GM23248 (cell line): ENCODE results near the gene PYGB. TPM values are rescaled to one million over a fixed set of nuclear protein-coding genes. Genes with fewer than 3 reads are reported as not detected.

Experiments used
- DNase-seq: peaks from one replicate; pipeline ENCODE4 v3.0.0-alpha.2; 2015
- H2AFZ ChIP-seq: fragments of 200-600 bp; sonication (generic); 2 replicates; pipeline ENCODE4 v1.6.1; 2016; ENCODE audit warnings: antibody characterized with exemption
- H3F3A ChIP-seq: fragments of 200-600 bp; sonication (generic); 2 replicates; pipeline ENCODE4 v1.6.1; 2016; ENCODE audit warnings: mild to moderate bottlenecking, antibody characterized with exemption, mixed run types; ENCODE audit not compliant: insufficient read depth
- H3K27ac ChIP-seq: fragments of 200-600 bp; sonication (generic); 2 replicates; pipeline ENCODE4 v1.5.1; 2016; ENCODE audit warnings: mild to moderate bottlenecking
- H3K27me3 ChIP-seq: fragments of 200-600 bp; sonication (generic); replicated peaks from 2 replicates; pipeline ENCODE4 v1.6.1; 2016; ENCODE audit warnings: mild to moderate bottlenecking; ENCODE audit not compliant: insufficient read depth
- H3K36me3 ChIP-seq: fragments of 200-600 bp; sonication (generic); 2 replicates; pipeline ENCODE4 v1.6.1; 2016; ENCODE audit warnings: low read depth, mild to moderate bottlenecking
- H3K4me1 ChIP-seq: fragments of 200-600 bp; sonication (generic); 2 replicates; pipeline ENCODE4 v1.6.1; 2016; ENCODE audit warnings: mild to moderate bottlenecking; ENCODE audit not compliant: insufficient read depth
- H3K4me2 ChIP-seq: fragments of 200-600 bp; sonication (generic); one replicate; pipeline ENCODE4 v1.6.1; 2016; ENCODE audit warnings: mild to moderate bottlenecking; ENCODE audit not compliant: unreplicated experiment
- H3K4me3 ChIP-seq: fragments of 200-600 bp; sonication (generic); 2 replicates; pipeline ENCODE4 v1.5.1; 2016; ENCODE audit warnings: mild to moderate bottlenecking
- H3K79me2 ChIP-seq: fragments of 200-600 bp; sonication (generic); 2 replicates; pipeline ENCODE4 v1.6.1; 2016; ENCODE audit warnings: mild to moderate bottlenecking; ENCODE audit not compliant: insufficient read depth
- H3K9ac ChIP-seq: fragments of 200-600 bp; sonication (generic); 2 replicates; pipeline ENCODE4 v1.6.1; 2016; ENCODE audit warnings: mild to moderate bottlenecking
- H3K9me2 ChIP-seq: fragments of 200-600 bp; sonication (generic); 2 replicates; pipeline ENCODE4 v1.6.1; 2016; ENCODE audit warnings: mixed run types, mild to moderate bottlenecking, moderate library complexity; ENCODE audit not compliant: insufficient read depth
- H3K9me3 ChIP-seq: fragments of 200-600 bp; sonication (generic); one replicate; pipeline ENCODE4 v1.6.1; 2017; ENCODE audit warnings: low read depth
- H4K20me1 ChIP-seq: fragments of 200-600 bp; sonication (generic); 2 replicates; pipeline ENCODE4 v1.6.0; 2016; ENCODE audit not compliant: insufficient read depth
- EZH2 ChIP-seq: fragments of 200-600 bp; sonication (generic); IDR thresholded peaks from 2 replicates; pipeline ENCODE4 v1.6.1; 2018; ENCODE audit warnings: antibody characterized with exemption, mild to moderate bottlenecking; ENCODE audit not compliant: insufficient read depth, poor library complexity, severe bottlenecking
- EZH2phosphoT487 ChIP-seq: fragments of 200-600 bp; sonication (generic); IDR thresholded peaks from 2 replicates; pipeline ENCODE4 v1.6.1; 2018; ENCODE audit warnings: antibody characterized with exemption, moderate library complexity, mild to moderate bottlenecking, low read depth; ENCODE audit not compliant: insufficient read depth
- WGBS, 2 experiments: methylation state at CpG; one replicate each; pipeline ENCODE4 v1.1.6; 2015 to 2017; ENCODE audit warnings: low lambda C conversion rate in 2 of 2, low coverage in 1 of 2; ENCODE audit errors: missing lambda C conversion rate in 2 of 2; 5-methylcytosine and 5-hydroxymethylcytosine counted together
- in situ Hi-C: fragments of 300-500 bp; cut with MboI; formaldehyde crosslinking; loops from 2 replicates; pipeline ENCODE4 v1.15.0; 2020
- polyA plus RNA-seq: library from polyadenylated mRNA; unstranded; fragments of >200 nt; fragmentation: Nextera tagmentation; extraction: Ambion mirVana; gene quantifications from 2 replicates; pipeline ENCODE4 v1.2.1, GENCODE V29; 2016
- total RNA-seq: library from RNA; depleted of rRNA; stranded (reverse); fragments of >200 nt; shearing (Covaris generic); gene quantifications from 2 replicates; pipeline ENCODE4 v1.2.3, GENCODE V29; 2014

Gene PYGB
- total and polyA plus RNA-seq, 2 experiments from 2014 or later, result 74.1 to 116 TPM

DNA sequence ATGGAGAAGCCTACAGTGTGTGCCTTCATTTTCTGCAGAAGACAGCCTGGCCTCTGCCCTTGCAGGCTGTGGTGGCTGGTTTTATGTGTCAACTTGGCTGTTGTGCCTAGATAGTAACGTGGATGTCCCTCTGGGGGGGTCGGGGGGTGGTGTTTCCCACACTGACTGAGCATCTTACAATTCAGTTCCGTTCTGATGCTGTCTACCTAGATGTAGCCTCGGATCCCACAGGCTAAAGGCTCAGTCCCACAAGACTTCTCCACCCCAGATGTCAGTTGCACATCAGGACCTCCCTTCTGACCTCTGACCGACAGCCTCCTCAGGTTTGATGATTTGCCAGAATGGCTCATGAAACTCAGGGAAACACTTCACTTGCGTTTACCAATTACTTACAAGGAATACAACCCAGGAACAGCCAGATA lies 4.4 kb downstream of the PYGB start:
- H3K9ac ChIP-seq, result no peak overlapping the region
- peaks cover 4% of the 10 kb centered on the region; the same call in 1 of the 2 replicates for H3K36me3 ChIP-seq
- peaks cover 29% of the 10 kb centered on the region for H3K4me1 ChIP-seq
- no peak overlapping the region for H3K27ac ChIP-seq
- H3K9me3 ChIP-seq, result no peaks in the 10 kb centered on the region
- H3K27me3 ChIP-seq, result no peaks in the 10 kb centered on the region
- H3K4me3 ChIP-seq, result no peak overlapping the region
- TF ChIP-seq EZH2 (no peak), EZH2phosphoT487 (no peak)
- 85 to 89% methylated on average over 6 of the region's 6 CpGs for WGBS, 2 experiments
- H3K4me2 ChIP-seq, result no peak overlapping the region
- no peaks in the 10 kb centered on the region for H4K20me1 ChIP-seq
- no peaks in the 10 kb centered on the region for H3K9me2 ChIP-seq
- peaks cover 9% of the 10 kb centered on the region for H3F3A ChIP-seq
- H2AFZ ChIP-seq, result no peak overlapping the region
- DNase-seq, result no peak
- in situ Hi-C loops, result no loop called here
- H3K79me2 ChIP-seq, result peaks cover 88% of the 10 kb centered on the region

DNA sequence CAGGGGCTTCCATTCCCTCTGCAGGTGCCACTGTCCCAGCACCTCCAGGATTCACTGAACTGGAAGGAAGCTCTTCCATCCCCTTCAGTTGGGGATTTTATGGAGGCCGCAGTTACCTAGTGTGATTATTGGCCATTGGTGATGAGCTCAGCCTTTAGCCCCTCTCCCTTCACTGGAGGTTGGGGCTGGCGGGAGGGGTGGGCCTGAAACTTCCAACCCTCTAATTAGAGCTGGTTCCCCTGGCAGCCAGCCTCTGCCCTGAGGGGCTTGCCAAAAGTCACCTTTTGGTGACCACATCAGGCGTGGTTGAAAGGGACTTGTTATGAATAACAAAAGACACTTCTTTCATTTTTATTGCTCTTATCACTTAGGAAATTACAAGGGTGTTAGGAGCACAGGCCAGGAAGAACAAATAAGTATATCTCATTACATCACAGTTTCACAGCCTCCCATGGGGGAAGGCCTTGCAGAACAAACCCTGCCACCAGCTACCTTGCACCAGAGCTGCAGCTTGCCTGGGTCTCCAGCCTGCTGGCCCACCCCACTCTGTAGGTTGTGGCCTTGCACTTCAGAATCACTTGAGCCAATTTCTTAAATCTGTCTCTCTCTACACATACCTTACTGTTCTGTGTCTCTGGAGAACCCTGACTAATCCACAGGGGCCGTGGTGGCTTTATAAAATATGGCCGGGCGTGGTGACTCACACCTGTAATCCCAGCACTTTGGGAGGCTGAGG lies 5.0 kb downstream of the PYGB start:
- H3K79me2 ChIP-seq, result peaks cover 94% of the 10 kb centered on the region
- no peak for DNase-seq
- H3K9ac ChIP-seq, result no peak overlapping the region
- peaks cover 9% of the 10 kb centered on the region for H3F3A ChIP-seq
- H4K20me1 ChIP-seq, result no peaks in the 10 kb centered on the region
- H3K9me3 ChIP-seq, result no peaks in the 10 kb centered on the region
- in situ Hi-C loops, result no loop called here
- H3K9me2 ChIP-seq, result no peaks in the 10 kb centered on the region
- no peak overlapping the region for H3K4me2 ChIP-seq
- H2AFZ ChIP-seq, result no peak overlapping the region
- H3K27me3 ChIP-seq, result no peaks in the 10 kb centered on the region
- H3K4me1 ChIP-seq, result peaks cover 29% of the 10 kb centered on the region
- TF ChIP-seq EZH2 (no peak), EZH2phosphoT487 (no peak)
- no peak overlapping the region for H3K27ac ChIP-seq
- H3K36me3 ChIP-seq, result peaks cover 4% of the 10 kb centered on the region; the same call in 1 of the 2 replicates
- H3K4me3 ChIP-seq, result no peak overlapping the region
- WGBS, 2 experiments, result 88 to 94% methylated on average over 6 of the region's 6 CpGs

DNA sequence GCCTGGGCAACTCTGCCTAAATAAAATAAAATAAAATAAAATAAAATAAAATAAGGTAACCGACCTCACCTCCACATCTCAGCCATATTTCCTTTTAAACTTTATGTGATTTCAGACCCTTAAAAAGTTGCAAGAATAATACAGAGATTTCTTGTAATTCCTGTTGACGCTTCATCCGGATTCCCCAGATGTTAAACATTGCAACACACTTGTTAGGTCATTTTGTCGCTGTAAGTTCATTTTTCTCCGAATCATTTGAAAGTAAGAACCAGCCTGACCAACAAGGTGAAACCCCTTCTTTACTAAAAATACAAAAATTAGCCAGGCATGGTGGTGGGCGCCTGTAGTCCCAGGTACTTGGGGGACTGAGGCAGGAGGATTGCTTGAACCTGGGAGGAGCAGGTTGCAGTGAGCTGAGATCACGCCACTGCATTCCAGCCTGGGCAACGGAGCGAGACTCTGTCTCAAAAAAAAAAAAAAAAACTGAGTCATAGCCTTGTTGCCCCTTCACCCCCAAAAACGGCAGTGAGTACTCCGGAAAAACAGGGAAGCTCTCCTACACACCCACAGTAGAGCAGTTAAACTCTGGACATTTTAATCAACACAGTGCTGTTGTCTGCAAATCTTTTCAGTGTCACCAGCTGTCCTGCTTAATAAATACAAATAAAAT lies 5.9 kb downstream of the PYGB start:
- H3K79me2 ChIP-seq, result peaks cover 100% of the 10 kb centered on the region
- in situ Hi-C loops, result no loop called here
- H3K9ac ChIP-seq, result no peak overlapping the region
- H2AFZ ChIP-seq, result no peak overlapping the region
- peaks cover 29% of the 10 kb centered on the region for H3K4me1 ChIP-seq
- H3K27ac ChIP-seq, result no peak overlapping the region
- WGBS, 2 experiments, result 93 to 95% methylated on average over 11 of the region's 11 CpGs
- no peaks in the 10 kb centered on the region for H3K9me2 ChIP-seq
- peaks cover 7% of the 10 kb centered on the region for H3F3A ChIP-seq
- DNase-seq, result no peak
- H3K36me3 ChIP-seq, result peaks cover 4% of the 10 kb centered on the region; the same call in 1 of the 2 replicates
- TF ChIP-seq EZH2phosphoT487, result no peak
- TF ChIP-seq EZH2, result no peak
- no peaks in the 10 kb centered on the region for H3K9me3 ChIP-seq
- no peak overlapping the region for H3K4me2 ChIP-seq
- H3K4me3 ChIP-seq, result no peak overlapping the region
- H4K20me1 ChIP-seq, result no peaks in the 10 kb centered on the region
- H3K27me3 ChIP-seq, result no peaks in the 10 kb centered on the region

DNA sequence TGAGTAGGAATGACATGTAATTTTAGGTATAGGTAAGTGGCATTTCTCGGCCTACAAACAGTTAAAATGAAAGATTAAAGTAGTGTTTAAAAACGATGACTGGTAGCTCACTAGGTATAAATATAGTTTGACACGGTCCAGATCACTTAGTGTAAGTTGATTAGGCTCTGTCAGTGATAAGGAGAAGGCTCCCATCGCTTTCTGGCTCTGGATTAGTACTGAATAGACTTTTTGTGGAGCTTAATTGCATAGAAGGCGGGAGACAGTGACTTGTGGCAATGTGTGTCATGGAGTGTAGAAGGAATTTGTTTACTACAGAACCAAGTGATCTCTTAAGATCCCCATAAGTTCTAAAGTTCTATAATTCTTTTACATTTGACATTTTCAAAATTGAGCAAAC lies 6.7 kb downstream of the PYGB start:
- H3K27me3 ChIP-seq, result no peaks in the 10 kb centered on the region
- H3F3A ChIP-seq, result no peaks in the 10 kb centered on the region
- no peak overlapping the region for H2AFZ ChIP-seq
- no peak overlapping the region for H3K27ac ChIP-seq
- H3K4me2 ChIP-seq, result no peak overlapping the region
- H3K79me2 ChIP-seq, result peaks cover 100% of the 10 kb centered on the region
- H3K4me1 ChIP-seq, result peaks cover 26% of the 10 kb centered on the region
- H3K9ac ChIP-seq, result no peak overlapping the region
- DNase-seq, result no peak
- H3K36me3 ChIP-seq, result peaks cover 4% of the 10 kb centered on the region; the same call in 1 of the 2 replicates
- no peaks in the 10 kb centered on the region for H3K9me3 ChIP-seq
- in situ Hi-C loops, result no loop called here
- H3K4me3 ChIP-seq, result no peak overlapping the region
- no peaks in the 10 kb centered on the region for H4K20me1 ChIP-seq
- 70 to 75% methylated on average over 5 of the region's 5 CpGs for WGBS, 2 experiments
- H3K9me2 ChIP-seq, result no peaks in the 10 kb centered on the region
- no peak for TF ChIP-seq EZH2
- TF ChIP-seq EZH2phosphoT487, result no peak
